Activated CD4-positive, alpha-beta T cell treated with anti-CD3 and anti-CD28 coated beads for 36 hours (primary cell): Measurements from ENCODE around the gene FAM83B. TPM values are rescaled to one million over a fixed set of nuclear protein-coding genes. Genes with fewer than 3 reads are reported as not detected.

Source experiments
- ATAC-seq: fragments of 200-7000 bp; cut with Tn5 transposase; one replicate; pipeline ENCODE4 v1.10.0; 2021; ENCODE audit warnings: mild to moderate bottlenecking, moderate library complexity
- CTCF ChIA-PET: fragments of 350-600 bp; sonication (Branson Sonifier 250); formaldehyde crosslinking; loops from one replicate; lab custom pipeline; 2021; ENCODE audit warnings: antibody characterized with exemption; lab: Charles Lee
- POLR2A ChIA-PET: fragments of 350-600 bp; sonication (Branson Sonifier 250); formaldehyde crosslinking; loops from one replicate; lab custom pipeline; 2021; ENCODE audit warnings: antibody characterized with exemption, inconsistent platforms; lab: Charles Lee
- DNase-seq: peaks from one replicate; pipeline ENCODE4 v3.0.0-alpha.2; 2020
- H3K27ac Mint-ChIP-seq: one replicate; pipeline ENCODE4 v1.8.0; 2021; ENCODE audit warnings: mixed read lengths
- H3K27me3 Mint-ChIP-seq: one replicate; pipeline ENCODE4 v1.8.0; 2021; ENCODE audit warnings: mixed read lengths
- H3K36me3 Mint-ChIP-seq: one replicate; pipeline ENCODE4 v1.8.0; 2021; ENCODE audit warnings: low read depth, mixed read lengths
- H3K4me1 Mint-ChIP-seq: one replicate; pipeline ENCODE4 v1.8.0; 2021; ENCODE audit warnings: mixed read lengths
- H3K4me3 Mint-ChIP-seq: one replicate; pipeline ENCODE4 v1.8.0; 2021; ENCODE audit warnings: mild to moderate bottlenecking, moderate library complexity, mixed read lengths
- H3K9me3 Mint-ChIP-seq: one replicate; pipeline ENCODE4 v1.8.0; 2021; ENCODE audit warnings: low read depth, mixed read lengths
- intact Hi-C, 2 experiments: fragments of 100-400 bp; cut with DNase I in 1 of 2; cut with micrococcal nuclease in 1 of 2; formaldehyde crosslinking; loops; one replicate each; pipeline versions ENCODE4 v1.14.2 to v1.15.1; 2022 to 2024; cut with DNase I, micrococcal nuclease
- total RNA-seq, 2 experiments: library from RNA; stranded (reverse); gene quantifications; one replicate each; pipeline ENCODE4 v1.2.3, GENCODE V29; 2021

The FAM83B gene
- total RNA-seq, 2 experiments from 2014 or later, result not detected

GRCh38 chr6:54988576-54988975 is 142.0 kb downstream of the FAM83B start:
- ATAC-seq (no peak), DNase-seq (no peak)
- CTCF ChIA-PET, result no interaction called here
- Mint-ChIP-seq H3K27me3 (no peaks in the 10 kb centered on the region), H3K36me3 (no peaks in the 10 kb centered on the region), H3K4me1 (no peaks in the 10 kb centered on the region), H3K27ac (no peak overlapping the region), H3K4me3 (no peak overlapping the region), H3K9me3 (peaks cover 22% of the 10 kb centered on the region)
- intact Hi-C loops, result no loop called here
- POLR2A ChIA-PET, result no interaction called here

- ChIA-PET POLR2A (no interaction called here), CTCF (no interaction called here)
- ATAC-seq, result no peak
- intact Hi-C loops, result no loop called here
- Mint-ChIP-seq H3K4me1 (no peaks in the 10 kb centered on the region), H3K27ac (no peak overlapping the region), H3K27me3 (no peaks in the 10 kb centered on the region), H3K9me3 (peaks cover 12% of the 10 kb centered on the region), H3K36me3 (no peaks in the 10 kb centered on the region), H3K4me3 (no peak overlapping the region)
- DNase-seq, result no peak
These were observed 143.4 kb downstream of the FAM83B start for GRCh38 chr6:54990001-54990400.
